Muscle of leg (tissue), 11 donors: ENCODE measurements around the gene MORC1. TPM values are rescaled to one million over a fixed set of nuclear protein-coding genes. Genes with fewer than 3 reads are reported as not detected.
"Not testable (repeated sequence)": the region's sequence is repeated elsewhere in the genome, so short reads cannot be mapped to it uniquely, and the experiment has no call there.

Experiments
- DNase-seq: peaks from one replicate; pipeline ENCODE4 v3.0.0; 2013
- H3K27ac ChIP-seq: one replicate; pipeline ENCODE4 v1.5.1; 2013; ENCODE audit warnings: mild to moderate bottlenecking, low read length, control low read depth
- H3K27me3 ChIP-seq: one replicate; pipeline ENCODE4 v1.6.1; 2013; ENCODE audit warnings: low read length; ENCODE audit not compliant: control insufficient read depth, insufficient read depth
- H3K36me3 ChIP-seq: one replicate; pipeline ENCODE4 v1.6.1; 2013; ENCODE audit warnings: low read length; ENCODE audit not compliant: control insufficient read depth, insufficient read depth
- H3K4me1 ChIP-seq: one replicate; pipeline ENCODE4 v1.6.1; 2013; ENCODE audit warnings: low read length; ENCODE audit not compliant: control insufficient read depth, insufficient read depth
- H3K4me3 ChIP-seq: one replicate; pipeline ENCODE4 v1.5.1; 2013; ENCODE audit warnings: low read length, control low read depth
- H3K9me3 ChIP-seq: replicated peaks from 2 replicates; pipeline ENCODE4 v1.6.1; 2013; ENCODE audit warnings: low read depth, low read length; ENCODE audit not compliant: control insufficient read depth
- WGBS: methylation state at CpG from one replicate; pipeline ENCODE4 v1.1.5; 2013; ENCODE audit warnings: missing lambda C conversion rate; ENCODE audit not compliant: insufficient coverage; 5-methylcytosine and 5-hydroxymethylcytosine counted together
- polyA plus RNA-seq, 8 donors: library from polyadenylated mRNA; unstranded; fragments of 120-200 nt; gene quantifications; one replicate each; pipeline versions ENCODE4 v1.2.1 to v1.2.3, GENCODE V29; 2013; ENCODE audit warnings: inconsistent platforms in 1 of 8, low replicate concordance in 1 of 8; ENCODE audit not compliant: insufficient read length in 8 of 8, insufficient read depth in 1 of 8
- total RNA-seq: library from RNA; stranded (reverse); fragments of 120-200 nt; gene quantifications from one replicate; pipeline ENCODE4 v1.2.4, GENCODE V29; 2013

Gene MORC1
- total and polyA plus RNA-seq, 9 donors = not detected

DNA sequence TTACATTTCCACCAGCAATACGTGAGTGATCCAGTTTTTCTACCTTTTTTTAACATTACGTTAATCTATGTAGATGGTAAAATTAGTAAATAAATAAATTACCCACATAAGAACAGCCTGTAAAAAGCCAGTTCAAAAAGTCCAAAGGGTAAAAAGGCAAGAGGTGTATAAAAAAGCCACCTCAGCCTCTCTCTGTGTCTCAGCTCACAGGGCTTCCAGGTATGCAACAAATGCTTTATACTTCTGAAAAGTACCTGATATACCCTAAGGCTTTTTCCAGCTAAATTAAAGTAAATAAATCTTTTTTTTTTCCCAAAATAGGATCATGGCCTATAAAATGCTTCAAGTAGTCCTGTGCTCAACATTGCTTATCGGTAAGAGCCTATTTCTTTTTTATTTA, 18.6 kb upstream of the MORC1 start, which contains the start of gene C3orf85:
C3orf85 (plus strand) TSS at position 197 of the 400 bp plus-strand sequence; CDS start at position 326, 129 bp downstream.
- Histone ChIP-seq H3K27me3 (no peaks in the 10 kb centered on the region), H3K4me3 (no peak within 1 kb of the TSS), H3K9me3 (no peaks in the 10 kb centered on the region), H3K27ac (no peak within 1 kb of the TSS), H3K36me3 (no peaks in the 10 kb centered on the region), H3K4me1 (no peaks in the 10 kb centered on the region)
- DNase-seq = no peak
- no CpG with 5 or more reads among the region's 3 CpGs for whole genome bisulfite sequencing

DNA sequence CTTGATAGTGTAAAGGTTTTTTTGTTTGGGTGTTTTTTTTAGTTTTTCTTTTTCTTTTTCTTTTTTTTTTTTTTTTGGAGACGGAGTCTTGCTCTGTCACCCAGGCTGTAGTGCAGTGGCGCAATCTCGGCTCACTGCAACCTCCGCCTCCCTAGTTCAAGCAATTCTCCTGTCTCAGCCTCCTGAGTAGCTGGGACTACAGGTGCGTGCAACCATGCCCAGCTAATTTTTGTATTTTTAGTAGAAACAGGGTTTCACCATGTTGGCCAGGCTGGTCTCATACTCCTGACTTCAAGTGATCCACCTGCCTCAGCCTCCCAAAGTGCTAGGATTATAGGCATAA, 15.5 kb upstream of the MORC1 start:
- H3K36me3 ChIP-seq, H3K9me3 ChIP-seq, H3K4me1 ChIP-seq, H3K27ac ChIP-seq, H3K4me3 ChIP-seq, H3K27me3 ChIP-seq, DNase-seq: not testable (repeated sequence)
- WGBS = 96% methylated on average over 5 of the region's 5 CpGs

DNA sequence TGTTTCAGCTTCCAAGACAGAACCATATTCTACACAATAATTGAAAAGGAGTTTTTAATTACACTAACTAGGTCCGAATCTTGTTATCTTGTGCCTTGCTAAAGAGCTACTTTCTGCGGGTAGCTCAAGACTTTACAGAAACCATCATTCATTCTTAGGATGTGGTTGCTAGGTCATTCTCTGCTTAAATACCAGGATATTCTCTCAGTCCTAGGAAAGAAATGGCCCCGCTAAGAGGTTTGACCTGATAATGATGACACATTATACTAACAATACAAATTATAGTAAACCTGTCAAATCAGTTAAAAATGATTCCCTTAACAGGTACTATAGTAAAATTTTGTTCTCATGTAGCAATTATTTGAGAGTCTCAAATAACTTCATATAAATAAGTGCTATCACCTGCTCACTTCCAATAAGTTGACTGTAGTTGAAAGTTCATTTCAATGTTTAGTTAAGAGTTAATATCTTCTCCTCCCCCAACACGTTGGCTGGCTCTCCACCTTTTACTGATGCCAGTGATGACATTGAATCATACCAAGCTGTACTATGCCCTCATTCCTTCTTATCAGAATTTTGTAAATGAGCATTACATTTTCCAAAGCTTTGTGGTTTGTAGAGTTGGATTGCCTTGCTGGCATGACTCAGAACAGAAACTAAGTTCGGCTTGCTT, 15.0 kb upstream of the MORC1 start:
- WGBS = no CpG with 5 or more reads among the region's 5 CpGs
- no peaks in the 10 kb centered on the region for H3K9me3 ChIP-seq
- H3K36me3 ChIP-seq = no peaks in the 10 kb centered on the region
- no peaks in the 10 kb centered on the region for H3K27me3 ChIP-seq
- no peaks in the 10 kb centered on the region for H3K4me1 ChIP-seq
- DNase-seq = no peak
- H3K4me3 ChIP-seq = no peak overlapping the region
- no peak overlapping the region for H3K27ac ChIP-seq

DNA sequence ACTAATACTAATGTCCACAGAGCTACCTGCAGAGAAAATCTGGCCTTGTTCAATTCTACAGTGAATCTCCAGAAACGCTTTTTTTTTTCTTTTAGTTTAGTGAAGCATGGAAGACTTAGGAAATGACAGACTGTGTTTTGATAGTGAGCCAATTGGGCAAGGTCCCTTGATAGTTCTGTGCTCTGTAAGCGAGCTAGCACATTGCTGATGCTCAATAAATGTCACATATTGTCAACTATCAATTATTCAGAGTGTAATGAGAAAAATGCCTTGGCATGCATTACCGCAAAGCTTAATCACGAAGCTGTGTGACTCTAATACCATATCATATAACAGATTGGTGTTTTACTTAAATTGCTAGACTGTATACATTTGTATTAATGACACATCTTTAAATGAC, 13.3 kb upstream of the MORC1 start:
- no CpG with 5 or more reads among the region's 4 CpGs for WGBS
- Histone ChIP-seq H3K9me3 (no peaks in the 10 kb centered on the region), H3K27me3 (no peaks in the 10 kb centered on the region), H3K27ac (no peak overlapping the region), H3K4me1 (no peaks in the 10 kb centered on the region), H3K4me3 (no peak overlapping the region), H3K36me3 (no peaks in the 10 kb centered on the region)
- no peak for DNase-seq

DNA sequence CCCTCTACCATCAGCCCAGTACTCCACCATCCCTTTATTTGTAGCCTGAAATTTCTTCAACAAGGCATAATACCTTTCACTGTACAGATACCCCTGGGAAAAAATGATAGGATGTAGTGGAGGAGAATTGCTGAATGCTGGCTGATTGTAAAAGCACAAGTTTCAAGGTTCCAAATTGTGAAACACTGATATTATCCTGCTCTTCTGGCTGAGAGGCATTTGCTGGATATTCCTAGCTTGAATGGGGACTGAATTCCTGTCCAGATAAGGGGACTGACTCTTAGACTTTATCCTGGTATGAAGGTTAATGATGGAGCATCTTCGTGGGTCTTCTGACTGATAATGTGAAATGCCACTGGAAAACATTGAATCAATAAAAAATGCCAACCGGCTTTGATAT, 9.6 kb upstream of the MORC1 start:
- Histone ChIP-seq H3K4me1 (no peaks in the 10 kb centered on the region), H3K36me3 (no peaks in the 10 kb centered on the region), H3K27ac (no peak overlapping the region), H3K4me3 (no peak overlapping the region), H3K27me3 (no peaks in the 10 kb centered on the region), H3K9me3 (no peaks in the 10 kb centered on the region)
- no peak for DNase-seq
- WGBS = no CpG with 5 or more reads among the region's 2 CpGs

DNA sequence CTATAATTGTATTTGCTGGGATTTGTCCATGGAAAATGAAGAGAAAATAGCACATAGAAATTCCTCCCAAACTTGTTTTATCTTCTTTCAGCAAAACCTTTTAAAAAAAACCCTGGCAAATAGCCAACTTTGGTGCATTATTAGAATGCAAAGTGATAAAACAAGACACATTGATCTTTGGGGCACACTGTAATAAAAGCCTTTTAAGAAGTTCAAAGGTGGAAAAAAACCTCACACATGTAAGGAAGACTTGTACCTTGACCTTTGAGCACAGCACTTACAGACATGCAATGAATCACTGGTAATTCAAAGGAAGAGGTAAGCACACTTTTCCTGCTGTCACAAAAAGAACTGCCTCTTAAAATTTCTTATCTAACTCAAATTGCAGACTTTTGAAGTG, 8.0 kb upstream of the MORC1 start:
- no peaks in the 10 kb centered on the region for H3K36me3 ChIP-seq
- no peaks in the 10 kb centered on the region for H3K4me1 ChIP-seq

DNA sequence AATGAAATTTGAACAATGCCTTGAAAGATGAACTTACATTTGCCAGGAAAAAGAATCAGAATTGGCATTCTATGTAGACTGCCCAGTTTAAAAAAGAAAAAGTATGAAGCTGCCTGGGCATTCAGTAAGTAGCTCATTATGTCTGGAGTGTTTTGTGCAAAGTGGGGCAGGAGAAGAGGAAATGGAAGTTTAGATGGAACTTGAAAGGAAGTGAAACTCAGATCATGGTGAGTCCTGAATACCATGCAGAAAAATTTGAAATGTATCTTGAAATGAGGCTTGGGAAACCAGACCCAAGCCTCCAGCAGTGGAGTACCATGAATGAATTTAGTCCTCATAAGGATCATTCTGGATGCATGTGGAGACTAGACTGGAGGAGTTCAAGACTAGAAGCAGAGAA, 4.8 kb upstream of the MORC1 start:
- no peaks in the 10 kb centered on the region for H3K4me1 ChIP-seq
- H3K36me3 ChIP-seq = no peaks in the 10 kb centered on the region
- H3K9me3 ChIP-seq = no peaks in the 10 kb centered on the region
- H3K4me3 ChIP-seq = no peak overlapping the region
- no peaks in the 10 kb centered on the region for H3K27me3 ChIP-seq
- peak; percentile 31 for DNase-seq
- H3K27ac ChIP-seq = no peak overlapping the region

More for the DNA sequence above, 8.0 kb upstream of the MORC1 start:
- Histone ChIP-seq H3K27ac (no peak overlapping the region), H3K4me3 (no peak overlapping the region), H3K27me3 (no peaks in the 10 kb centered on the region), H3K9me3 (no peaks in the 10 kb centered on the region)
- no peak for DNase-seq

DNA sequence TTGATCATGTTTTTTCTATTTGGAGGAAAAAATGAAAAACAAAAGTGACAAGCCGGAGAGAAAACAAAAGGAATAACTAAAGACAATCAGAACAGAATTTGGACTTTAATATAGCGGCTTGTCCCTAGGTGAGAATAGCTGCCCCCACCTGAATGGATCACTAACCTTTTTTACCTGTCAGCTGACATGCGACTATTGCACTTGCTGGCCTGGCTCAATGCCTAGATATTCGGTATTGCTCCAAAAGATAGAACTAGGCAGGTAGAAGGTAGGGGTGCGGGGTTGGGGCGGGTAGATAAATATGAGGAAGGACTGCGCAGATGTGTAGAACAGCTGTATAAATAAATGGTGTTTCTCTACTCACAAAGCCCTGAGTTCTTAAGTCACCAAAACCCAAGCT, 650 bp upstream of the MORC1 start:
- H3K36me3 ChIP-seq = no peaks in the 10 kb centered on the region
- H3K9me3 ChIP-seq = no peaks in the 10 kb centered on the region
- no peaks in the 10 kb centered on the region for H3K4me1 ChIP-seq
- 100% methylated on average over 3 of the region's 7 CpGs for WGBS
- no peak overlapping the region for H3K4me3 ChIP-seq
- DNase-seq = no peak
- H3K27ac ChIP-seq = no peak overlapping the region
- no peaks in the 10 kb centered on the region for H3K27me3 ChIP-seq

DNA sequence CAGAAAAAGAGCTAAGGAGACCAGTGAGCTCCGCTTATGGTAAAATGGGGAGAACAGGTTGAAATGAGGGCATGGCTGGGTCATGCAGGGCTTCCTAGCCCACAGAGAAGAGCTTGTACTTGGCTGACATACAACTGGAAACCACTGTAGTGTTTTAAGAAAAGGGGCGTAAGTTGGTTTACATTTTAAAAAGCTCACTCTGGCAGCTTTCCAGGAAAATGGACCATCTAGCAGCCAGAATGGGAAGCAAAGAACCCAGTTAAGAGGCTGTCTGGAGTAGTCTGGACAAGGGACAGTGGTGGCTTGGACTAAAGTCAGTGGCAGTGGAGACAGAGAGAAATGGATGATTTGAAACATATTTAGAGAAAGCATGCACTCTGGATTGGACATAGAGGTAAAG, 1.9 kb downstream of the MORC1 start:
- H3K36me3 ChIP-seq = no peaks in the 10 kb centered on the region
- WGBS = 64% methylated on average over 2 of the region's 2 CpGs
- DNase-seq = no peak

DNA sequence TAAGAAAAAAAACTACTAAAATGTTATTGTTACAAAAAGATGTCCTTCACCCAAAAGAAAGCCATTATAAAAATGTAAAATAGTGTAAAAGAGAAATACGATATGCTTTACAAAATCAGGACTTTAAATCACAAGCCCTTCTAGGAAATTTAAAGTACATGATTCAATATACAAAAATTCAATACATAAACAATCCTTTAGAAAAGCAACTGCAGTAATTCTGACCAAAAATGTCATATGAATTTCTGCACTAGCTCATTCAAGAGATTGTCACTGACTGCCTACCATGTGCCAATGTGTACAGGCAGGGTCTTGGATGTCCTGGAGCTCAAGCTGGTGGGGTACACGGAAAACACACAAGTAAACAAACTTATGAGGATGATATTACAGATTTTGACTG, 2.5 kb downstream of the MORC1 start:
- no peaks in the 10 kb centered on the region for H3K36me3 ChIP-seq
- no CpG with 5 or more reads among the region's 2 CpGs for WGBS
- DNase-seq = no peak

More for the DNA sequence above, 1.9 kb downstream of the MORC1 start:
- Histone ChIP-seq H3K4me1 (no peaks in the 10 kb centered on the region), H3K4me3 (no peak overlapping the region), H3K27ac (no peak overlapping the region), H3K27me3 (no peaks in the 10 kb centered on the region), H3K9me3 (no peaks in the 10 kb centered on the region)

DNA sequence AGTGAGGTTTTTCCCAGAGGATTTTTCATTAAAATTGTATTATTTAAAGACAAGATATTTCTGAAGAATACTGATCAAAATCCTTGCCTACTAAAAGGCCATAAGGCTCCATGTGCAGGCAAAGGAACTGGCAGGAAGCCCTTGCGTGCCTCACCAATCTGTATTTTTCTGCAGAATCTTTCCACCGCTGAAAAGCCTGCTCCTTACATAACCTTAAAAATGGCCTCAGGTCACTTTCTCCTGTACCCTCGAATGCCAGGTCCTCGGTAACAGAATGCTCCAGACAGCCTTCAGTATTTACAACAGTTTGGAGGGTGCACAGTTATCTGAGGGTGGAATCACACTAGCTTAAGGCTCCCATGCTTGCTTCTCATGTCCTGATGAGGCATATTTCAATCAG, 3.2 kb downstream of the MORC1 start:
- Histone ChIP-seq H3K27me3 (no peaks in the 10 kb centered on the region), H3K4me3 (no peak overlapping the region), H3K36me3 (no peaks in the 10 kb centered on the region), H3K4me1 (no peaks in the 10 kb centered on the region), H3K27ac (no peak overlapping the region), H3K9me3 (no peaks in the 10 kb centered on the region)
- no peak for DNase-seq
- 75% methylated on average over 1 of the region's 4 CpGs for WGBS

More for the DNA sequence above, 2.5 kb downstream of the MORC1 start:
- no peaks in the 10 kb centered on the region for H3K9me3 ChIP-seq
- H3K27ac ChIP-seq = no peak overlapping the region
- no peaks in the 10 kb centered on the region for H3K4me1 ChIP-seq
- no peak overlapping the region for H3K4me3 ChIP-seq
- no peaks in the 10 kb centered on the region for H3K27me3 ChIP-seq
